Fibroblast of skin of right quadriceps (primary cell): Measurements from ENCODE around the gene SIK2.

Experiments used
- DNase-seq: peaks from one replicate; pipeline ENCODE4 v3.0.0-alpha.2; 2013

The SIK2 gene

DNA sequence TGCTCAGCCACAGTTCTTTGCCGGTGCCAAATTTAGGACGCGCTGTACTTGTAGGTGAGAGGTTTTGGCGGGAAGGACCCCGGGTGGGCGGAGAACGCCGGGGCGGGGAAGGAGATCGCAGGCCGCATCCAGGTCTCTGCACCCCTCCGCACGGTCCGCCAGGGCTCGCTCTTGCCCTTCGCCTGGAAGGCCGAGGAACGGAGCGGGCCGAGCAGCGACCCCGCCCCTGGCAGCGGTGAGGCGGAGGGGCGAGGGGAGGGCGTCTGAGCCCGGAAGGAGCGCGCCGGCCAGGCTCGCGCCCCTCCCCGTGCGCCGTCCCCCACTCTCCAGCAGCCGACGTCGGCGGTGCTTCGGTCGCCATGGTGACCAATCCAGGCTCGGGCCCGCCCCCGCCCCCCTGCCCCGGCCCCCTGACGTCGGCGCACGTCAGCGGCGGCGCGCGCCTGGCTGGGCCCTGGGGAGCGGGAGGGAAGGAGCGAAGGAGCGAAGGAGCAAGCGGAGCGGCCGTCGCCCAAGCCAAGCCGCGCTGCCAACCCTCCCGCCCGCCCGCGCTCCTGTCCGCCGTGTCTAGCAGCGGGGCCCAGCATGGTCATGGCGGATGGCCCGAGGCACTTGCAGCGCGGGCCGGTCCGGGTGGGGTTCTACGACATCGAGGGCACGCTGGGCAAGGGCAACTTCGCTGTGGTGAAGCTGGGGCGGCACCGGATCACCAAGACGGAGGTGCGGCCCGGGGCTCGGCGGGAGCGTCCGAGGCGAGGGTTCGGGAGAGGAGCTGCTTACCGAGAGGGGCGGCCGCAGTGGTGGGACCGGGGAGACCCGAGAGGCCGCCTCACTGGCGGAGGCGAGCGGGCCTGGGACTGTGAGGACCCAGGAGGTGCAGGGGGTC lies at the start of gene SIK2:
Gene SIK2, plus strand, starts transcription at position 471 of the 886 bp plus-strand sequence. Its CDS starts 115 bp downstream, at position 586.
- peak; percentile 97 for DNase-seq

DNA sequence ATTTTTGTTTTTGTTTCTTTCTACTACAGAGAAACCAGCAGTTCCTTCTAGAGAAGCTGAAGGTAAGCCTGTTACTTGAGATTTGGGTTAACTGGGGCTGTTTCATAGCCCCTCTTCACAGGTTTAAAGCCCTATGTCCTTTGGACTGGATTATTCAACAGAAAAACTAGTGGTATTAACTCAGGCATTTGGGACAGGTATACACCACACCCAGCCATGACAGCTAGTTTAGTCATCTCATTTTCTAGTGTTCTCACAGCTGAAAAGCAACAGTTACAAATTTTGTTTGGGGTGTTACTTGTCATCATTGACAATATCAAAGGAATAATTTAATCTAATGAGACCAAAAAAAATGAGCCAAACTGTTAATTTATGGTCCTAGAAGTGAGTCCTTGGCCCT lies 47.7 kb upstream of the SIK2 start:
- no peak for DNase-seq

- DNase-seq = peak; percentile 70
Observed at GRCh38 chr11:111555255-111555654, 47.0 kb upstream of the SIK2 start.

- peak; percentile 99 for DNase-seq
Observed at GRCh38 chr11:111557425-111558111, 44.7 kb upstream of the SIK2 start.

- DNase-seq = no peak
Observed at GRCh38 chr11:111559800-111560464, 42.3 kb upstream of the SIK2 start.

- no peak for DNase-seq
Observed at GRCh38 chr11:111560800-111561199, 41.4 kb upstream of the SIK2 start.

DNA sequence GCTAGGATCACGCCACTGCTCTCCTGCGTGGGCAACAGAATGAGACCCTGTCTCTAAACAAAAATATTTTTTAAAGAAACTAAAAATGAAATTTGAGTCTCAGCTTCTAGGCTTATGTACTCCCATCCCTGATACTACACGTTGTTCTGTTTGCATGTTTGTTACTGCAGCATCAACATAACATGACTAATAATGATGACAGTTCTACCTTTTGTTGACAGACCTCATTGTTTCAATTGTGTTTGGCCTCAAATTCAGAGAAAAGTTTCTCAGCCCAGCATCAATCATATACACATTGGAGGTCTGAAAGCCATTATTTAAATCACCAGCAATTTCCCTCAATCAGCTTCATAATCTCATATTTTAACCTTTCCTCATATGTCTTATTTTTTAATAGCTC lies 40.9 kb upstream of the SIK2 start:
- no peak for DNase-seq

DNA sequence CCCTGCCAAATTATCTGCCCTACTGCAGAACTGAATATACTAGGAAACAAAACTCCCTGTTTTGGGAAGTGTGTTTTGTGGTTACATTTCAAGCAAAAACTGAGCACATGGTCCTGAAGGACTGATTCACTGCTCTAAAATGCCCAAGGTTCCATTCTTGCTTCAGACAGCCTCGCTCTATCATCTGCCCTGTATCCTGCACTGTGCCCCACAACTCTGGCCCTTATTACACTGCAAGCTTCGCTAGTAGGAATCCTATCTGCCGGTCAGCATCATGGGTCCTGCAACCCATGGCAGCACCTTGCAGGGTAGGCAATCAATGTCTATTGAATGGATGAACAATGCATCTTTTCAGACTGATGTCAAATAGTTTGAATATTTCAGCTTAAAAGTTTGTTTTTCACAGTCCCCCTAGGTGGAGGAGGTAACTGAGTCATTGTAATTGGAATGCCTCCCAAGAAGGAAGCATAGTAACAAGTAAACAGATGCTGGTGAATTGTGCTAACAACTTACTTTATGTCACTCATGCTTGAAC lies 40.4 kb upstream of the SIK2 start:
- DNase-seq = peak; percentile 89

GRCh38 chr11:111562692-111563389 lies 39.4 kb upstream of the SIK2 start:
- no peak for DNase-seq

GRCh38 chr11:111565114-111565720 lies 37.0 kb upstream of the SIK2 start:
- peak; percentile 79 for DNase-seq

GRCh38 chr11:111566324-111566723 lies 35.9 kb upstream of the SIK2 start:
- no peak for DNase-seq

DNA sequence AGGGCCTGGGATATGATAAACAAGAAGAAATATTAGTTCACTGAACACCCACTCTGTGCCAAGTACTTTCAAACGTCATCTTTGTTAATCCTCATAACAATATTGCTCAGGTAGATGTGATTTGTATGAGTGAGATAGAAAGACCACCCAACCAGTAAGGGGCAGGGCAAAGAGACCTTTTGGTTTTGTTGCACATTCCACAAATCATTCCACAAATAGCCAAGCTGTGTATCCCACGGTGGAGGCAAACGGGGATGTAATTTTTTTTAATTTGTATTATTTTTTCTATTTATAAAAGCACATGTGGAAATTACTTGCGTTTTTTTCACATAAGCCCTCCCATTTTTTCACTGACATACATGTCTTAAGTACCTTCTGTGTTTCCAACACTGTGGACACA lies 32.8 kb upstream of the SIK2 start:
- peak; percentile 67 for DNase-seq

DNA sequence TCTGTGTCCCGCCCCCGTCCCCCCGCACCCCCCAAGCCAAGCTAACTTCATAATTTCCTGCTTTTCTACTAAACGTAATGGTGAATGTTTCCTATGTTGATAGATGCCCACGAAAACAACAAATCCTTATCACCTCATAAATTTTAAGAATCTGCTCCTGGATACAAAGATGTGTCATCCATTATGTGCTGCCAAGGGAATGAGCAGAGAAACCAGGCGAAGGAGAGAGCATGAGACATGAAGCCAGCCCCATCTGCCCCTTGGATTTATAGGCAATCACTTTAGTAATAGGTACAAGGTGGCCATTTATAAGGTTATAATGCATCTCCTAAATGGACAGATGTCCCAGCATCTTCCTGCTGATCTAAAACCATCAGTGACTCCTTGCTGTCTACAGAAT lies 31.5 kb upstream of the SIK2 start:
- no peak for DNase-seq

- DNase-seq = peak; percentile 45
Observed at GRCh38 chr11:111571829-111572501, 30.3 kb upstream of the SIK2 start.

GRCh38 chr11:111572581-111572980 lies 29.7 kb upstream of the SIK2 start:
- DNase-seq = no peak

- DNase-seq = peak; percentile 32
Observed at GRCh38 chr11:111573821-111574249, 28.4 kb upstream of the SIK2 start.

GRCh38 chr11:111574373-111575225 lies 27.6 kb upstream of the SIK2 start:
- no peak for DNase-seq

DNA sequence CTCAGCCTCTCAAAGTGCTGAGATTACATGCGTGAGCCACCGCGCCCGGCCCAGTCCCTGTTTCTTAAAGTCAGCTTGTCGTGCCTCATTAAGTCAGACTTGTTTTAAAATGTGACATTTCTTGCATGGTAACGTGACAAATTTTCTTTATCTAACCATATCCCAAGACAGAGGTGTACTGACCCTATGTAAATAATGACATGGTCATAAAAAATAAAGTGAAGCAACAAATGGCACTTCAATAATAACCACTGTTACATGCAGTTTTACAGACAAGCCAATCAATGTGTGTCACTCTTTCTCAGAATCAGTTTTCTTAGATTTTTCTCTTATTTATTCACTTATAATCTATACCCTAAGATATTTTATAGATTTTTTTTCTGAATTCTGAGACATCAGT lies 26.5 kb upstream of the SIK2 start:
- DNase-seq = no peak

DNA sequence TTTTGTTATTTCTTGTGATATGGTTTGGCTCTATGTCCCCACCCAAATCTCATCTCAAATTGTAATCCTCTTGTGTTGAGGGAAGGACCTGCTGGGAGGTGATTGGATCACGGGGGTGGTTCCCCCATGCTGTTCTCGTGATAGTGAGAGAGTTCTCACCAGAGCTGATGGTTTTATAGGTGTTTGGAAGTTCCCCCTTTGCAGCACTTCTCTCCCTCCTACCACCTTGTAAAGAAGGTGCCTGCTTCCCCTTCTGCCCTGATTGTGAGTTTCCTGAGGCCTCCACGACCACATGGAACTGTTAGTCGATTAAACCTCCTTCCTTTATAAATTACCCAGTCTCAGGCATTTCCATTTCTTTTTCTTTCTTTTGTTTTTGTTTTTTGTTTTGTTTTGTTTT lies 24.4 kb upstream of the SIK2 start:
- DNase-seq = no peak

- DNase-seq = no peak
Observed at GRCh38 chr11:111581341-111581740, 20.9 kb upstream of the SIK2 start.

DNA sequence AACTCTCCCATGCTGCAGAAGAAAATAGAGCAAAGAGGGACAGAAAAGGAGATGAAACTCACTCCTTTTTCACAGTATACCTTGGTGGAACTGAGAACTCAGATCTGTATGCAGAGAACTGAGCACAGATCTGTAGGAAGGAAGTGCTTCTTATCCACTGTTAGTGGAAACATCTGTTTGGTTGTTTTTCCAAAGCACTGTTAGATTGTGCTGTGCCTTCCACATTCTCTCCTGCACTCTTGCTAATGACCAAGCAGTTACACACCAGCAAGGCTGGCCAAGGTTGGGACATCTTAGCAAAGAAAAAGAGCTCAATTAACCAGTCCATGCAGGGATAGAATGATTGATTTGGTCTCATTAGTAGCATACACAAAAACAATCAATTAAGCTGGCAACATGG lies 20.1 kb upstream of the SIK2 start:
- no peak for DNase-seq
